Neural progenitor cell (in vitro differentiated cells): ENCODE results near the gene RHPN2. TPM values are rescaled to one million over a fixed set of nuclear protein-coding genes. Genes with fewer than 3 reads are reported as not detected.

Experiments used
- DNase-seq: peaks from one replicate; pipeline ENCODE4 v3.0.0-alpha.2; 2016; ENCODE audit warnings: low spot score
- H2AFZ ChIP-seq: fragments of 200-600 bp; sonication (generic); replicated peaks from 2 replicates; pipeline ENCODE4 v1.6.1; 2016; ENCODE audit warnings: antibody characterized with exemption
- H3F3A ChIP-seq: fragments of 200-600 bp; sonication (generic); 2 replicates; pipeline ENCODE4 v1.6.1; 2016; ENCODE audit warnings: antibody characterized with exemption, low read depth
- H3K27ac ChIP-seq: fragments of 200-600 bp; sonication (generic); 2 replicates; pipeline ENCODE4 v1.5.1; 2016; ENCODE audit warnings: mild to moderate bottlenecking
- H3K27me3 ChIP-seq: fragments of 200-600 bp; sonication (generic); 2 replicates; pipeline ENCODE4 v1.6.1; 2016; ENCODE audit warnings: mild to moderate bottlenecking, moderate library complexity
- H3K36me3 ChIP-seq: fragments of 200-600 bp; sonication (generic); 2 replicates; pipeline ENCODE4 v1.5.1; 2016
- H3K4me1 ChIP-seq: fragments of 200-600 bp; sonication (generic); 2 replicates; pipeline ENCODE4 v1.6.1; 2016; ENCODE audit warnings: mixed run types
- H3K4me2 ChIP-seq: fragments of 200-600 bp; sonication (generic); 2 replicates; pipeline ENCODE4 v1.6.1; 2016
- H3K4me3 ChIP-seq: fragments of 200-600 bp; sonication (generic); 2 replicates; pipeline ENCODE4 v1.5.1; 2016
- H3K79me2 ChIP-seq: fragments of 200-600 bp; sonication (generic); 2 replicates; pipeline ENCODE4 v1.6.1; 2016; ENCODE audit warnings: low read depth
- H3K9ac ChIP-seq: fragments of 200-600 bp; sonication (generic); 2 replicates; pipeline ENCODE4 v1.6.1; 2016
- H3K9me3 ChIP-seq: fragments of 200-600 bp; sonication (generic); 2 replicates; pipeline ENCODE4 v1.5.1; 2016; ENCODE audit warnings: low read depth
- H4K20me1 ChIP-seq: fragments of 200-600 bp; sonication (generic); 2 replicates; pipeline ENCODE4 v1.6.1; 2016; ENCODE audit warnings: low read depth
- H3K27ac Mint-ChIP-seq: 3 replicates; pipeline ENCODE4 v1.8.0; 2021; ENCODE audit warnings: mixed read lengths
- H3K27me3 Mint-ChIP-seq: 2 replicates; pipeline ENCODE4 v1.8.0; 2022; ENCODE audit warnings: low read depth, mild to moderate bottlenecking, inconsistent platforms, moderate library complexity, mixed read lengths; ENCODE audit not compliant: insufficient read depth
- H3K36me3 Mint-ChIP-seq: 3 replicates; pipeline ENCODE4 v1.8.0; 2021; ENCODE audit warnings: mixed read lengths
- H3K4me1 Mint-ChIP-seq: 3 replicates; pipeline ENCODE4 v1.8.0; 2021; ENCODE audit warnings: mixed read lengths
- H3K4me3 Mint-ChIP-seq: 3 replicates; pipeline ENCODE4 v1.8.0; 2021; ENCODE audit warnings: mild to moderate bottlenecking, moderate library complexity, mixed read lengths
- H3K9me3 Mint-ChIP-seq: 3 replicates; pipeline ENCODE4 v1.8.0; 2020; ENCODE audit warnings: mixed read lengths
- CTCF ChIP-seq: fragments of 200-600 bp; sonication (generic); IDR thresholded peaks from 2 replicates; pipeline ENCODE4 v1.5.1; 2017; ENCODE audit warnings: antibody characterized with exemption, mild to moderate bottlenecking
- EZH2 ChIP-seq: fragments of 200-600 bp; sonication (generic); IDR thresholded peaks from 2 replicates; pipeline ENCODE4 v1.6.1; 2017; ENCODE audit warnings: antibody characterized with exemption, mild to moderate bottlenecking, moderate library complexity
- EZH2phosphoT487 ChIP-seq: fragments of 200-600 bp; sonication (generic); IDR thresholded peaks from 2 replicates; pipeline ENCODE4 v1.6.1; 2017; ENCODE audit warnings: antibody characterized with exemption
- total RNA-seq: library from RNA; depleted of rRNA; stranded (reverse); fragments of >200 nt; gene quantifications from 2 replicates; pipeline ENCODE4 v1.2.3, GENCODE V29; 2015; ENCODE audit warnings: low replicate concordance

Gene RHPN2
- total RNA-seq, 1 donor from 2014 or later = 27.0 TPM

GRCh38 chr19:33060586-33060985 lies 4.1 kb downstream of the RHPN2 start:
- peaks cover 54% of the 10 kb centered on the region for H3F3A ChIP-seq
- H2AFZ ChIP-seq = no peak overlapping the region
- H3K9ac ChIP-seq = no peak overlapping the region
- peaks cover 8% of the 10 kb centered on the region for H3K27me3 ChIP-seq
- H3K9me3 ChIP-seq = no peaks in the 10 kb centered on the region
- Mint-ChIP-seq H3K4me1 (peaks cover 41% of the 10 kb centered on the region), H3K27me3 (peaks cover 8% of the 10 kb centered on the region), H3K36me3 (no peaks in the 10 kb centered on the region), H3K4me3 (no peak overlapping the region), H3K9me3 (no peaks in the 10 kb centered on the region), H3K27ac (peak overlapping the region; percentile 57)
- DNase-seq = no peak
- no peak overlapping the region for H3K27ac ChIP-seq
- H3K79me2 ChIP-seq = peaks cover 76% of the 10 kb centered on the region
- H3K4me2 ChIP-seq = no peak overlapping the region
- peaks cover 18% of the 10 kb centered on the region for H3K4me1 ChIP-seq
- H3K4me3 ChIP-seq = no peak overlapping the region
- TF ChIP-seq CTCF (no peak), EZH2phosphoT487 (no peak), EZH2 (no peak)
- H4K20me1 ChIP-seq = peaks cover 35% of the 10 kb centered on the region
- H3K36me3 ChIP-seq = no peaks in the 10 kb centered on the region

DNA sequence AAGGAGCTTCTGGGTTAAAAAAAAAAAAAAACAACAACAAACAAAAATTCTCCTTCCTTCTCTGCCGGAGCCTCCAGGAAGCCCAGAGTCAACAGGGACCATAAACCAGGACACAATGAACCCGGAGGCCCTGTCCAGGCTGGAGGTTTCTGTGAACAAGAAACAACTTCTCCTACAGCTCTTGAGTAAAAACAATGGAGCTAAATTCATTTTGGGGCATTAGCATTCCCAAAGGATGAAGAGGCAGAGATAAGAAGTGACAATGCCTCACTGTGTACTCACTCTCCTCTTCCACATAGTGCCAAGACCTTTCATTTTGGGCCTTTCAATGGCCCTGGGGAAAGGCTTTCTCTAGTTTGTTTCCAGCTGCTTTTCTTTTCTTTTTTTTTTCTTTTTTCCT lies 9.0 kb downstream of the RHPN2 start:
- H3K4me3 Mint-ChIP-seq = no peak overlapping the region
- H3K4me1 Mint-ChIP-seq = peaks cover 40% of the 10 kb centered on the region
- peak overlapping the region; percentile 71 for H3K4me2 ChIP-seq
- H3K36me3 Mint-ChIP-seq = no peaks in the 10 kb centered on the region
- peak overlapping the region; percentile 93 for H3K27ac ChIP-seq
- H3K27ac Mint-ChIP-seq = peak overlapping the region; percentile 22
- H3K79me2 ChIP-seq = peaks cover 87% of the 10 kb centered on the region
- no peaks in the 10 kb centered on the region for H3K9me3 Mint-ChIP-seq
- H3F3A ChIP-seq = peaks cover 51% of the 10 kb centered on the region
- H2AFZ ChIP-seq = no peak overlapping the region
- TF ChIP-seq CTCF (no peak), EZH2phosphoT487 (no peak)
- peak; percentile 59 for DNase-seq
- peaks cover 15% of the 10 kb centered on the region for H3K4me1 ChIP-seq
- H3K9ac ChIP-seq = no peak overlapping the region
- peaks cover 13% of the 10 kb centered on the region for H4K20me1 ChIP-seq
- no peaks in the 10 kb centered on the region for H3K36me3 ChIP-seq
- H3K27me3 Mint-ChIP-seq = peaks cover 7% of the 10 kb centered on the region
- H3K9me3 ChIP-seq = no peaks in the 10 kb centered on the region
- peak overlapping the region; percentile 14 for H3K4me3 ChIP-seq
- no peaks in the 10 kb centered on the region for H3K27me3 ChIP-seq

GRCh38 chr19:33054623-33055022 lies 10.1 kb downstream of the RHPN2 start:
- Mint-ChIP-seq H3K36me3 (no peaks in the 10 kb centered on the region), H3K4me3 (no peak overlapping the region), H3K27ac (no peak overlapping the region), H3K27me3 (peaks cover 3% of the 10 kb centered on the region), H3K9me3 (no peaks in the 10 kb centered on the region), H3K4me1 (peaks cover 32% of the 10 kb centered on the region)
- no peaks in the 10 kb centered on the region for H3K36me3 ChIP-seq
- H3K4me1 ChIP-seq = peaks cover 12% of the 10 kb centered on the region
- H2AFZ ChIP-seq = no peak overlapping the region
- no peak overlapping the region for H3K4me3 ChIP-seq
- H3K79me2 ChIP-seq = peaks cover 87% of the 10 kb centered on the region
- H3F3A ChIP-seq = peaks cover 46% of the 10 kb centered on the region
- peaks cover 11% of the 10 kb centered on the region for H4K20me1 ChIP-seq
- no peak overlapping the region for H3K4me2 ChIP-seq
- no peak for DNase-seq
- no peak overlapping the region for H3K9ac ChIP-seq
- TF ChIP-seq EZH2phosphoT487 = no peak
- no peak for TF ChIP-seq EZH2
- no peak for TF ChIP-seq CTCF
- H3K9me3 ChIP-seq = no peaks in the 10 kb centered on the region
- no peaks in the 10 kb centered on the region for H3K27me3 ChIP-seq
- H3K27ac ChIP-seq = no peak overlapping the region
